Stimulated activated CD4-positive, alpha-beta T cell treated with anti-CD3 and anti-CD28 coated beads, Interleukin-4, amount 100 ng/mL, for 4 hours (primary cell): Measurements from ENCODE around the gene ZNF124.

Experiments
- DNase-seq, 2 experiments: peaks; one replicate each; pipeline ENCODE4 v3.0.0-alpha.2; 2020

ZNF124 gene

DNA sequence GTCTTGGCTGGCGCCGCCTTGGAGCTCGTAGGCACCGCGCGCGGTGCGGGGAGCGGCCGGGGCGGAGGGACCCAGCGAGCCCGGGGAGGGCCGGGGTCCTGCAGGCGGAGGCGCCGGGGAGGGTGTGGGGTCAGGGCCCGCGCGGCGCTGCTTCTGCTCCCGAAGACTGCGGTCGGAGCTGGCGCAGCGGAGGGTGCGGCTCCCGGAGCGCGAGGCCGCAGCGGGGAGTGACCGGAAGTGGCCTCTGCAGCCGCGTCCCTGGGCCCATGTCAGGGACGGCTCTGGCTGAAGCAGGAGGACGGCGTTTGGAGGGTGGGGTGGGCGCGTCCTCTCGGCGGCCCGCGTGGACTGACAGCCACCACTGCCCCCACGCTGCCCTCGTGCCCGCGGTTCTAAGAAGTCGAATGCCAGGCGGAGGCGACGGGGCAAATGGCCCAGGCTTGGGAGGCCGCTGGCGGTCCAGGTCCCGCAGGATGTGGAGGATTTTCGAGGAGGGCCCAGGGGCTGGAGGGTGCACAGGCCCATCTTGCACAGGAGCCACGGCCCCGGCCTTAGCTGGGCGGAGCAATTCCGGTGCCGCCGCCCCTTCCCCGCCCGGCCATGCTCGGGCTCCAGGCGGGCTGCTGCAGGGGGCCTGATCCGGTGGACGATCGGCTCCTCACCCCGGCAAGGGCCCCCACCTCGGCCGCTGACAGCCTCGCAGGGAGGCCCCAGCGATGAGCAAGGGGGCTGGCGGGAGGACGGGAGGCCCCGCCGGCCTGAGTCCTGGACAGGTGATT lies 59.9 kb downstream of the ZNF124 start:
- DNase-seq, result no peak

GRCh38 chr1:247111259-247111699 lies 60.5 kb downstream of the ZNF124 start:
- no peak for DNase-seq

- peak; percentile 39 to 62 for DNase-seq
Measured at GRCh38 chr1:247110627-247111258, 61.1 kb downstream of the ZNF124 start.

- DNase-seq, result no peak
Measured at GRCh38 chr1:247107694-247108093, 64.1 kb downstream of the ZNF124 start.

DNA sequence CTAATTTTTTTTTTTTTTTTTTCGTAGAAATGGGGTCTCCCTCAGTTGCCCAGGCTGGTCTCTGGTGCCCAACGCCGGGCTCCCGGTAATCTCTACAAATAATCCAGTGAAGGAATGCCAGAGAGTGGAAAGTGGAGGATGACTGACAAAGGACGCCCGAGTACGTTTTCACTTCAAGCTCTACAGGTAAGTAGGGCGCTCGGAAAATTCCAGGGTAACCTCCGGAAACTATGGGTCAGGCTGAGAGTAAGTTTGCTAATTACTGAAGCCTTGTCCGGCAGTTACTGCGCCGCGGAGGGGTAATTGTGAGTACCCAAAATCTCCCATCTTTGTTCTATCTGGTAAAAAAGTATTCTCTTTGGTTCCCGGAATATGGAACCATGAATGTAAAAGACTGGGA lies 65.9 kb downstream of the ZNF124 start:
- DNase-seq, result no peak
